Ishikawa (cell line): ENCODE results near the gene SERGEF.

Experiments
- CEBPB ChIP-seq: IDR thresholded peaks from 2 replicates; pipeline ENCODE4 v1.6.1; 2012
- CREB1 ChIP-seq: IDR thresholded peaks from 2 replicates; pipeline ENCODE4 v1.6.1; 2012; ENCODE audit warnings: low read depth
- EGR1 ChIP-seq: IDR thresholded peaks from 2 replicates; pipeline ENCODE4 v1.6.1; 2012
- EP300 ChIP-seq: IDR thresholded peaks from 2 replicates; pipeline ENCODE4 v1.6.1; 2012; ENCODE audit warnings: borderline replicate concordance
- FOXM1 ChIP-seq: IDR thresholded peaks from 2 replicates; pipeline ENCODE4 v1.6.1; 2012; ENCODE audit warnings: low read depth, borderline replicate concordance
- MAX ChIP-seq: IDR thresholded peaks from 2 replicates; pipeline ENCODE4 v1.6.1; 2012
- NFIC ChIP-seq: IDR thresholded peaks from 2 replicates; pipeline ENCODE4 v1.6.1; 2012
- RAD21 ChIP-seq: IDR thresholded peaks from 2 replicates; pipeline ENCODE4 v1.6.1; 2012; ENCODE audit warnings: low read depth
- REST ChIP-seq: IDR thresholded peaks from 2 replicates; pipeline ENCODE4 v1.6.1; 2012; ENCODE audit warnings: low read depth, mild to moderate bottlenecking
- TAF1 ChIP-seq: IDR thresholded peaks from 2 replicates; pipeline ENCODE4 v1.6.1; 2012; ENCODE audit warnings: low read depth, mild to moderate bottlenecking
- TCF12 ChIP-seq: IDR thresholded peaks from 2 replicates; pipeline ENCODE4 v1.6.1; 2012; ENCODE audit warnings: low read depth
- TEAD4 ChIP-seq: IDR thresholded peaks from 2 replicates; pipeline ENCODE4 v1.6.1; 2012
- YY1 ChIP-seq: IDR thresholded peaks from 2 replicates; pipeline ENCODE4 v1.6.1; 2012; ENCODE audit warnings: low read depth
- ZBTB7A ChIP-seq: IDR thresholded peaks from 2 replicates; pipeline ENCODE4 v1.6.1; 2012; ENCODE audit warnings: low read depth

DNA sequence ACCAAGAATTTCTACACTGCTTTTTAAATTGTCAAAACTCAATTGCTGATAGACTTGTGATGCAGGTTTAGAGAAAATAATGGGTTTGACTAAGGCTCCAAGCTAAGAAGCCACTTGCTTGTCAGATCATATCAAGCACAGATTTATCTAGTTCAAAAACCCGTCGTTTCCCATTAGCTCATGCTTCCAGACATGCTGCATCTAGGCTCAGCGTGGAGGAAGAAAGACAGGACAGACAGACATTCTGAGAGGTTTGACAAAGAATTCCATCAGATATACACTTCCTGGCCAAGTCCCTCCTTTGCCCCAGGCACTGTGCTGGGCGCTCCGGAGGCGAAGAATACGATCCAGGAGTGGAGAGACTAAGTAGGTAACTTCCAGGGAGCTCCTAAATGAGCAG is 201.5 kb downstream of the SERGEF start:
- TF ChIP-seq CEBPB (no peak), TEAD4 (no peak), EGR1 (no peak), MAX (no peak), YY1 (no peak), RAD21 (no peak), FOXM1 (no peak), ZBTB7A (no peak), TAF1 (no peak), CREB1 (no peak), REST (no peak), EP300 (no peak), NFIC (no peak), TCF12 (no peak)
